ENCODE results near the gene NFKBIL1.

- TF ChIP-seq CTCF (IDR thresholded peaks at IDR 0.05) (no peak), POLR2A (IDR thresholded peaks at IDR 0.05) (no peak)
These were observed 31.7 kb downstream of the NFKBIL1 start for GRCh38 chr6:31579119-31579505.

Data from thyroid gland (tissue), 4 donors.